HAP-1 (cell line): ENCODE results near the gene POR.

Source experiments
- DNase-seq, 2 experiments: peaks; one replicate each; pipeline ENCODE4 v3.0.0-alpha.2; 2016 to 2020; ENCODE audit warnings: low spot score in 2 of 2
- H3K27me3 ChIP-seq: fragments of 250-450 bp; sonication (Bioruptor Pico); 2 replicates; pipeline ENCODE4 v1.5.1; 2020; ENCODE audit warnings: low read depth, mild to moderate bottlenecking, moderate library complexity
- H3K36me3 ChIP-seq: fragments of 250-450 bp; sonication (Bioruptor Pico); replicated peaks from 2 replicates; pipeline ENCODE4 v1.5.1; 2020; ENCODE audit warnings: mild to moderate bottlenecking
- H3K4me1 ChIP-seq: fragments of 250-450 bp; sonication (Bioruptor Pico); 2 replicates; pipeline ENCODE4 v1.5.1; 2020; ENCODE audit warnings: mild to moderate bottlenecking
- H3K4me3 ChIP-seq: fragments of 250-450 bp; sonication (Bioruptor Pico); 2 replicates; pipeline ENCODE4 v1.5.1; 2020; ENCODE audit warnings: mild to moderate bottlenecking, moderate library complexity
- H3K9me3 ChIP-seq: fragments of 250-450 bp; sonication (Bioruptor Pico); 2 replicates; pipeline ENCODE4 v1.5.1; 2020; ENCODE audit warnings: mild to moderate bottlenecking, moderate library complexity
- in situ Hi-C: fragments of 300-500 bp; cut with MboI; formaldehyde crosslinking; loops from 3 replicates; pipeline ENCODE4 v1.14.3; 2020; ENCODE audit warnings: low sequenced_read_pairs, inconsistent platforms, mixed read lengths

POR gene

DNA sequence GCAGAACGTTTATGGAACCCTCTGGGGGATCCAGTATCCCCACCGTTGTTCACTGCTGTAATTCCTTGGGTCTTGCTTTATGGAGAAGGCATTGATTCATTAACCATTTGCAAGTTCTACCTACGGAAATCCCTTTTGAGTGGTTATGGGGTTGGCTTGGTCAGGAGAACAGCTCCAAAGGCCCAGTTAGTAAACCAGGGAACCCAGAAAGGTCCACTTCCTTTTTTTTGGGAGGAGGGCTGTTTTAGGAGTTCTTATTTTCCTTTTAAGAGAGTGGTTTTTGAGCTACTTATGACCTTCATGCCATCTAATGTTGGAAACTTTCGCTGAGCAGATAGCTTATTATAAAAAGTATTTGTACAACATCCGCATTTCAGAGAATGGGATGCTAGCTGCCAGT, 1.3 kb downstream of the POR start:
- peak overlapping the region; percentile 91 for H3K4me3 ChIP-seq
- no peak for DNase-seq
- peaks cover 6% of the 10 kb centered on the region for H3K4me1 ChIP-seq
- H3K36me3 ChIP-seq: peaks cover 2% of the 10 kb centered on the region; the same call in 1 of the 2 replicates
- in situ Hi-C loops: no loop called here
- no peaks in the 10 kb centered on the region for H3K27me3 ChIP-seq
- no peaks in the 10 kb centered on the region for H3K9me3 ChIP-seq

GRCh38 chr7:75916685-75917634, 2.0 kb downstream of the POR start:
- H3K4me1 ChIP-seq: peaks cover 6% of the 10 kb centered on the region

DNA sequence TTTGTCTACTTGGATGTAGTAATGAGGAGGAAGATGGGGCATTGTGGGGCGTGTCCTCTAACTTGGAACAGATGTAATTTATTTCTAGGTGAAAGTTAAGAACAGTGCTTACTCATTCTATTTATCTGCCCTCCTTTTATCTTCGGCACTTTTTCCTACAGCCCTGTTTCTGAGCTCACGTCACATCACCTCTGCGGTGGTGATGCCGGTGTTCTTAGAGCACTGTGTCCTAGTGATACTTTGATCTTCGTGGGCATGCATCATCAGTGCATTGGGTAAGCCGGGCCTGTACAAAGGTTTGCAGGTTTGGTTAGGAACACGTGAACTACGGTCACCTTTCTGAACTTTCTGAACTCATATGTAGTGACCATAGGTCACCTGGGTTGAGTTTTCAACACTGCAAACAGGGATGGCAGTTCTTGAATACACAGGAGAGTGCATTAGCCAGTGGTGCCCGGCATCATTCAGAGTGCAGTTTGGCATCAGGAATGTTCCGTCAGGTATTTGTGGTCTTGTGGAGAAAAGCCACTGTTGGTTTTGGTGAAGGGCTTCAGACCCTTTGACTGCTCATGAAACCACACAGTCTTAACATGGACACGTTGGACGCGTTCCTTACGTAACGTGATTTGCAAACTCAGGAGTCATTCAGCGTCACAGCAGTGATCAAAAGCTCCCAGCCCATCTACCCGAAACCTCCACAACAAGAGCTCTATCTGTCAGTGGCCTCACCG, 5.6 kb downstream of the POR start:
- no peak for DNase-seq
- no peaks in the 10 kb centered on the region for H3K9me3 ChIP-seq
- H3K27me3 ChIP-seq: no peaks in the 10 kb centered on the region
- in situ Hi-C loops: no loop called here
- no peak overlapping the region for H3K4me3 ChIP-seq
- peaks cover 2% of the 10 kb centered on the region; the same call in 1 of the 2 replicates for H3K36me3 ChIP-seq
- H3K4me1 ChIP-seq: no peaks in the 10 kb centered on the region; the same call in 1 of the 2 replicates

More at GRCh38 chr7:75916685-75917634, 2.0 kb downstream of the POR start:
- no peak overlapping the region for H3K4me3 ChIP-seq
- no peaks in the 10 kb centered on the region for H3K27me3 ChIP-seq
- DNase-seq: no peak
- H3K9me3 ChIP-seq: no peaks in the 10 kb centered on the region
- H3K36me3 ChIP-seq: peaks cover 2% of the 10 kb centered on the region; the same call in 1 of the 2 replicates
- in situ Hi-C loops: no loop called here

DNA sequence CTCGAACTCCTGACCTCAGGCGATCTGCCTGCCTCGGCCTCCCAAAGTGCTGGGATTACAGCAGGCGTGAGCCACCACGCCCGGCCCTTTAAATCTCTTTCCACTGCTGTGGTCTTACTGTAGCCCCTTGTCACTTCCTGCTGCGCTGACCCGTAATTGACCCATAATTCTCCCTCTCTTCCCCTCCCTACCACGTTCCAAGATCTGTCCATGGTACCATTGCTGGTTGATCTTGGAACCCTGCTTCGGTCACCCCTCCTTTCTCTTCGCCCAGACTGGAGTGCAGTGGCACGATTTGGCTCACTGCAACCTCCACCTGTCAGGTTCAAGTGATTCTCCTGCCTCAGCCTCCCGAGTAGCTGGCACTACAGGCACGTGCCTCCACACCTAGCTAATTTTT, 6.5 kb downstream of the POR start:
- in situ Hi-C loops: no loop called here

DNA sequence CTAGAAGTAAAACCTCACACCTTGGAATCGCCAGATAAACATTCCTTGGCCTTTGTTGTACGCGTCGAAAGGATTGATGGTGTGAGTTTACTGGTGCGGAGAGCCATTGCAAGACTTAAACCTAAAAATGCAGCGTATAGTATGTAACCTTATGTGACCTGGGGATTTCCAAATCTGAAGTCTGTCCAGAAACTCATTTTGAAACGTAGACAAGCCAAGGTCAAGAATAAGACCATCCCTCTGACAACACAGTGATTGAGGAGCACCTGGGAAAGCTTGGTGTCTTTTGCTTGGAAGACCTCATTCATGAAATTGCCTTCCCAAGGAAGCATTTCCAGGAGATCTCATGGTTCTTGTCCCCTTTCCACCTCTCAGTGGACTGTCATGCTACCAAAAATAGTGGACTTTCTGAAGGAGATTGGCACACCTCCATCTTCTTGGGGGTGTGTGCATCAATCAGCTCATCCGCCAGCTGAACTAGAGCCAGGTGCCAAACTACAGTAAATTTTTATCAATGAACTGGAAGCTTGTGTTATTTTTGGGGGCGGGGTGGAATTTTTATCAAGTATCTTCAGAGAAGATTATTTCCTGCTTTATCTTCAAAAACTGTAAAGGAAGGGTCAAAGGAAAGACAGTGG, 8.1 kb downstream of the POR start:
- Histone ChIP-seq H3K27me3 (no peaks in the 10 kb centered on the region), H3K36me3 (peaks cover 2% of the 10 kb centered on the region; the same call in 1 of the 2 replicates)

More for the DNA sequence above, 6.5 kb downstream of the POR start:
- no peak for DNase-seq
- H3K36me3 ChIP-seq: peaks cover 2% of the 10 kb centered on the region; the same call in 1 of the 2 replicates
- no peak overlapping the region for H3K4me3 ChIP-seq
- no peaks in the 10 kb centered on the region for H3K27me3 ChIP-seq
- H3K9me3 ChIP-seq: no peaks in the 10 kb centered on the region
- no peaks in the 10 kb centered on the region; the same call in 1 of the 2 replicates for H3K4me1 ChIP-seq

GRCh38 chr7:75924256-75924655, 9.3 kb downstream of the POR start:
- Histone ChIP-seq H3K27me3 (no peaks in the 10 kb centered on the region), H3K9me3 (no peaks in the 10 kb centered on the region), H3K4me3 (no peak overlapping the region), H3K4me1 (no peaks in the 10 kb centered on the region; the same call in 1 of the 2 replicates), H3K36me3 (peaks cover 2% of the 10 kb centered on the region; the same call in 1 of the 2 replicates)
- DNase-seq: no peak
- in situ Hi-C loops: no loop called here

More for the DNA sequence above, 8.1 kb downstream of the POR start:
- DNase-seq: no peak
- Histone ChIP-seq H3K4me3 (no peak overlapping the region), H3K4me1 (no peaks in the 10 kb centered on the region; the same call in 1 of the 2 replicates), H3K9me3 (no peaks in the 10 kb centered on the region)
- in situ Hi-C loops: no loop called here

- Histone ChIP-seq H3K9me3 (no peaks in the 10 kb centered on the region), H3K4me1 (no peaks in the 10 kb centered on the region; the same call in 1 of the 2 replicates), H3K36me3 (peaks cover 2% of the 10 kb centered on the region; the same call in 1 of the 2 replicates), H3K4me3 (no peak overlapping the region), H3K27me3 (no peaks in the 10 kb centered on the region)
- in situ Hi-C loops: no loop called here
- DNase-seq: no peak
Observed at GRCh38 chr7:75924889-75925288, 9.9 kb downstream of the POR start.

DNA sequence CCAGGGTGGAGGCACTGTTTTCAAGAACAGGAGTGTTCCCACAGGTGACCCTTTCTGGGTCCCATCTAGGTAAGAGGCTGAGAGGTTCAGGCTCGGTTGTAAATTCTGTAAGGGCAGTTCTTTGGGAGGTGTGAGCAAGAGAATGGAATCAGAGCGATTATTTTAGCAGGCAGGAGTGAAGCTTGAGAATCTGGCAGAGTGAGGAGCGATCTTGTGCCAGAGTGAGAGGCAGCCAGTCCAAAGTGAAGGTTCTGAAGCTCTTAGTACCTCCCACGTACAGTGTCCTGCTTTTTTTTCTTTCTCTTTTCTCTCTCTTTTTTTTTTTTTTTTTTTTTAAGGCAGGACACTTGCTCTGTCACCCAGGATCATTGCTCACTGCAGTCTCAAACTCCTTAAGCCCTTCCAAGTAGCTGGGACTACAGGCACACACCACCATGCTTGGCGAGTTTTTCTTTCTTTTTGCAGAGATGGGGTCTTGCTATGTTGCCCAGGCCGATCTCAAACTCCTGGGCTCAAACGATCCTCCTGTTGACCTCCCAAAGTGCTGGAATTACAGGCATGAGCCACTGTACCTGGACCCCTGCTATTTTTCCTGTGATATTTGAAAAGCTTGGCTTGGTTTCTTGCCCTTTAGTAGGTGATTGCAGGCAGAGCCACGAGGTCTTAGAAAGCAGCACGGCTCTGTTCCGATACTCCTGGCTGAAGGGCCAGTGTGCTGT, 10.9 kb downstream of the POR start:
- H3K4me1 ChIP-seq: no peaks in the 10 kb centered on the region
- in situ Hi-C loops: no loop called here
- H3K36me3 ChIP-seq: no peaks in the 10 kb centered on the region; the same call in 1 of the 2 replicates
- H3K27me3 ChIP-seq: no peaks in the 10 kb centered on the region
- no peak for DNase-seq
- H3K9me3 ChIP-seq: no peaks in the 10 kb centered on the region; the same call in 1 of the 2 replicates
- H3K4me3 ChIP-seq: no peak overlapping the region

- H3K9me3 ChIP-seq: no peaks in the 10 kb centered on the region; the same call in 1 of the 2 replicates
- no peak overlapping the region for H3K4me3 ChIP-seq
- H3K27me3 ChIP-seq: no peaks in the 10 kb centered on the region
- no peak for DNase-seq
- H3K4me1 ChIP-seq: no peaks in the 10 kb centered on the region
- in situ Hi-C loops: no loop called here
- no peaks in the 10 kb centered on the region; the same call in 1 of the 2 replicates for H3K36me3 ChIP-seq
Observed at GRCh38 chr7:75928568-75928914, 13.6 kb downstream of the POR start.

DNA sequence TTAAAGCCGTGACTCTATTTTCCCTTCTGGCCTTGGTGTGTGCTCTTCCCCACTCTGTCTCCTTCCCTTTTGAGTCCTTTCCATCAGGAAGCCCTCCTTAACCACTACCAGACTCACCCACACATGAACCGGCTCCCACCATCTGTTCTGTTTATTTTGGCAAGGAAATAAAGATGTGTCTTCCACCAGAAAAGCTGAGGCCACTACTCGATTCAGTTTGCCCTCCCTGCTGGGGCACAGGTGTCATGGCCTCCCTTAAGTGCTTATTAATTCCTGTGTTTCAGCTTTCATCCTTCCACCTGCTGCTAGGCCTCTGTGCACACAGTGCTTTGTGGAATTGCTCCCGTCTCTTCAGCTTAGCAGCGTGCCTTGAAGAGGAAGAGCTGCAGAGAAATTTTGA, 16.7 kb downstream of the POR start:
- Histone ChIP-seq H3K4me3 (no peak overlapping the region), H3K27me3 (no peaks in the 10 kb centered on the region), H3K9me3 (no peaks in the 10 kb centered on the region; the same call in 1 of the 2 replicates), H3K36me3 (no peaks in the 10 kb centered on the region; the same call in 1 of the 2 replicates), H3K4me1 (peaks cover 5% of the 10 kb centered on the region)
- DNase-seq: no peak
- in situ Hi-C loops: no loop called here

GRCh38 chr7:75937958-75938786, 23.2 kb downstream of the POR start:
- Histone ChIP-seq H3K9me3 (no peaks in the 10 kb centered on the region), H3K27me3 (no peaks in the 10 kb centered on the region), H3K36me3 (no peaks in the 10 kb centered on the region; the same call in none of the 2 replicates), H3K4me1 (peaks cover 5% of the 10 kb centered on the region), H3K4me3 (no peak overlapping the region)
- in situ Hi-C loops: no loop called here
- DNase-seq: peak in 1 of 2 experiments; percentile 13

DNA sequence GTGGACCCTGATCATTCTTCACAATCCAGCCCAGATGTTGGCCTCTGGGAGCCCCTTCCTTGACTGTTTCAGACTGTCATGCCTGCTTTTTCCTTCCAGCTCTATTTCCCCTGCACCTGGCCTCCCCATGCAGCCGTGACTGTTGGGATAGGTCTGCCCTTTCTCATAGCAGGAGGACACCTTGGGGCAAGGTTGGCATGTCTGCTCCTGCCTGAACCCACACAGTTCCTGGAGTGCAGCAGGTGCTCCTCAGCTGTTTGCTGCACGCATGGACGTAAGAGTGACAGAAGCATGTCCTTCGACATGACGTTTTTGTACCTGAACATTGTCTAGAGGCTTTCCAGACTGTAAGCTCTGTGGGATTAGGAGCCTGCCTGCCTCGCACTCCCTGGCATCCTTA, 24.0 kb downstream of the POR start:
- Histone ChIP-seq H3K4me3 (no peak overlapping the region), H3K36me3 (no peaks in the 10 kb centered on the region; the same call in none of the 2 replicates), H3K9me3 (no peaks in the 10 kb centered on the region), H3K27me3 (no peaks in the 10 kb centered on the region), H3K4me1 (peaks cover 5% of the 10 kb centered on the region)
- in situ Hi-C loops: no loop called here
- no peak for DNase-seq
